GM19438 (cell line): ENCODE data around the gene SPIRE2.
"Not testable (repeated sequence)": the region's sequence is repeated elsewhere in the genome, so short reads cannot be mapped to it uniquely, and the experiment has no call there.

Experiments used
- ATAC-seq: cut with Tn5 transposase; IDR thresholded peaks from one replicate; pipeline ENCODE4 v1.9.1; 2021; ENCODE audit warnings: low read depth; ENCODE audit not compliant: unreplicated experiment

Gene SPIRE2

DNA sequence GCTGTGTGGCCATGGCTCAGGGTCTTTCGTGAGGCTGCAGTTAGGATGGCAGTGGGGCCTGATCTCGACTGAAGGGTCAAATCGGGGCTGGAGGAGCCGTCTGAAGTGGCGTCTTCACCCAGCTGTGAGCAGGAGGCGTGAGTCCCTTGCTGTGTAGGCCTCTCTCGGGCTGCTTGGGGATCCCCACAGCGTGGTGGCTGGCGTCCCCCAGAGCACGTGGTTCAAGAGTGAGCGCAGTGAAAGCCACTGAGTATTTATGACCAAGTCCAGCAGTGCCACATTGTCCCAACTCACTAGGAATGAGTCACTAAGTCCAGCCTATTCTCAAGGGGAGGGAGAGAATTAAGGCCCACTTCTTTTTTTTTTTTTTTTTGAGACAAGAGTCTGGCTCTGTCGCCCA is 33.4 kb downstream of the SPIRE2 start:
- ATAC-seq: no peak

DNA sequence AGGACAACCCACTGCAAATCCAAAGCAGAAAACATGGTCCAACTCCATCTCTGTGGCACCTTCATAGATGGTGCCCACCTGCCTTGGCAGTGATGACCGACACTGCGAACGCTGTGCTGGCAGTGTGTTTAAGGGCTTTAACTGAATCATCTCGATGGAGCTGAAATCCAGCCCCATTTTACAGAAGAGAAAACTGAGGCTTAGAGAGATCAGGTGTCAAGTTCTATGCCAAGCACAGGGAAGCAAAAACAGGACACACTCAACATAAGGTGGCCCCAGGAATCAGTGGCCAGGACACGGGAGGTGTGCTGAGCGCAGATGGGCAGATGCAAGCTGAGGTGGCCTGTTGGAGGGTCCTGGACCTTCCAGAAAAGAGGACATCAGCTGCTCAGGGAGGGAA is 34.5 kb downstream of the SPIRE2 start:
- no peak for ATAC-seq

DNA sequence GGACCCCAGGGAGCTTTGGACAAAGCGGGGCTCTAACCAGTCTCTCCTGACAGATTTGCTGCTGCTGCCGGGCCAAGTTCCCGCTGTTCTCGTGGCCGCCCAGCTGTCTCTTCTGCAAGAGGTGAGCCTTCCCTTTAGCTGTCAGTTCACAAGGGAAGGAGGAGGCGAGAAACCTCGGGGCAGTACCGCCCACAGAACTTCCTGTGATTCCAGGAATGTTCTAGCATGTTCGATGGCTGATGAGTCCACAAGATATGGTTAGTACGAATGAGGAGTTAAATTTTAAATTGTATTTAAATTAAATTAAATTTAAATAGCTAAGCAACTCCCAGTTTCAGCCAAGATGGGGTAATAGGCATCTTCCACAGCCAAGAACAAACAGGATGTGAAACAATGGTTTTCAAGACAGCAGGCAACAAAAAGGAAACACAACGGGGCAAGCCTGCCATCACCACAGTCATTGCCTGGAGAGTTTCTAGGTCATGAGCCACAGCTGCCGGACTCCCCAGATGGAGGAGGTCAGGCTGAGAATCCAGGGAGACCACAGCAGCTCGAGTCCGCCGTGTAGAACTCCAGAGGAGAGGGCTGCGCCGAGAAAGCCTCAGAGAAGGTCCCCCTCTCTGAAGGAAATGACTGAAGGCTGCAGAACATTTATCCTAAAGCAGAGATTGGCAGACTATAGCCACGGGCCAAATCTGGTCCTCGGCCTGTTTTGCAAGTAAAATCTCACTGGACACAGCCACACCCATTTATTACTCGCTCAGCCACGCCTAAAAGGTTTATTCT is 35.7 kb downstream of the SPIRE2 start:
- peak; percentile 67 for ATAC-seq

DNA sequence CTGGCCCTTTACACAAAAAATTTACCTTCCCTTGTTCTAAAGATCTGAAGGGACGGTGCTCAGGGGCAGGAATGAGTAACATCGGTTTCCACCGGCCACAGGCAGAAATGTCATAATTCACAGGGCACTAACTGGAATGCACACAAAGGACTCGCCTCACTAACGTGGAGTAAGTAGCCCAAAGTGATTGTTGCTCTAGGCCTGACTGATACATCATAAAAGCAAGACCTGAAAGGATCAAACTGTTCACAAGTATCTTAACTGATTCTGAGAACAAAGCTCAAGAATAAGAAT is 36.2 kb downstream of the SPIRE2 start:
- no peak for ATAC-seq

DNA sequence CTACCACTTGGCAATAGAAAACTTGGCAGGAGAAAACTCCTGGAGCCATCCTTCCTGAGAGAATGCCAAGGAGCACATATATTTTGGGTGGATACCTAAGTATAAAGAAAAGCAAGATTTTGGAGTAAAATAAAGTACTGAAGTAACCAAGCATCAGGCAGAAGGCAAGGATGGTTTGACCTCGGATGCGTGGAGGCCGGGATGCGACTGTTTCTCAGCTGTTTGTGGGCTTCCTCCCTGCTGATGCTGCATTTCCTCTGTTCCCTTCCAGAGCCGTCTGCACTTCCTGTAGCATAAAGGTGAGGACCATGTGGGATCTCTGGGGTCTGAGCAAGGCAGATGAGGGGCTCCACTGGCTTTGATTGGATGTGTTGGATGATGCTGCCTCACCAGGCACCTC is 39.6 kb downstream of the SPIRE2 start:
- no peak for ATAC-seq

DNA sequence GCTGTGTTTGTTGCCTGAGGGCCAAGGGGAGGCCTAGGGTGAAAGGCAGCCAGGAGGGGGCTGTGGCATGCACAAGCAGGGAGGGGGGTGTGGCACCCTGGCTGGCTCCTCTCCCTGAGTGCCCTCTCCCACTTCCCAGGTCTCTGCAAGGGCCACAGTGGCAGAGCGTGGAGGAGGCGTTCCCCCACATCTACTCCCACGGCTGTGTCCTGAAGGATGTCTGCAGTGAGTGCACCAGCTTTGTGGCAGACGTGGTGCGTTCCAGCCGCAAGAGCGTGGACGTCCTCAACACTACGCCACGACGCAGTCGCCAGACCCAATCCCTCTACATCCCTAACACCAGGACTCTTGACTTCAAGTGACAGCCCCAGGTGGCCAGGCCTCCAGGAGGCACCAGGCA is 41.6 kb downstream of the SPIRE2 start:
- no peak for ATAC-seq

DNA sequence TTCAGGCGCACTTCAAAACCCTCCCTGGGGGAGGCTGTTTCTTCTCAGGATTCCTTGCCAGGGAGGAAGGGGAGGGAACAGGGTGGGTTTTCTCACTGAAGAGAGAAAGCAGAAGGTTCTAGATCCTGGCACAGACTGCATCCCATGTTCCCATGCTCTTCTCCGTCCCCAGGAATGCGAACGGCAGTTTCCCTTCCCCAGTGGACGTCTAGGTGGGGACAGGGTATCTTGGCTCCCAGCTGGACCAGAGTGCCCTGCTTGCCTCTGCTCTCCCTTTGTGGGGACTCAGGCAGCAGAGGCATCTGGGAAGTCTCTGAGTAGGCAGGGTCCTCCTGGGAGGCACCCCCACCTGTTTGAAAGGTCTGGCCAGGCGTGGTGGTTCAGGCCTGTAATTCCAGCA is 42.2 kb downstream of the SPIRE2 start:
- no peak for ATAC-seq

DNA sequence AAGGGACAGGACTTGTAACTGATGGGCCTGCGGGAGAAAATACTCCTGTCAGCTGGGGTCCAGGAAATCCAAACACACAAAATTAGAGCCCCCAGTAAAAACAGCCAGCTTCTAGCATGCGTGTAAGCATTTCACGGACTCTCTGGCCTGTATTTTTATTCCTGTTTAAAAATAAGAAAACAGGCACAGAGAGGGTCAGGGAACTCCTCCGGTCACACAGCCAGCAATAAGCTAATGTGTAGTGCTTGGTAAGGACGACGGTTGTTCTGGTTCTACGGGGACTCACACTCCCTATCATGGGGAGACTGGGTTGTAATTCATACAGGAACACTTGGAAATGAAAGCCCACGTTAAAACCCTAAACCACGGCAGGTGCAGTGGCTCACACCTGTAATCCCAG is 43.6 kb downstream of the SPIRE2 start:
- no peak for ATAC-seq

DNA sequence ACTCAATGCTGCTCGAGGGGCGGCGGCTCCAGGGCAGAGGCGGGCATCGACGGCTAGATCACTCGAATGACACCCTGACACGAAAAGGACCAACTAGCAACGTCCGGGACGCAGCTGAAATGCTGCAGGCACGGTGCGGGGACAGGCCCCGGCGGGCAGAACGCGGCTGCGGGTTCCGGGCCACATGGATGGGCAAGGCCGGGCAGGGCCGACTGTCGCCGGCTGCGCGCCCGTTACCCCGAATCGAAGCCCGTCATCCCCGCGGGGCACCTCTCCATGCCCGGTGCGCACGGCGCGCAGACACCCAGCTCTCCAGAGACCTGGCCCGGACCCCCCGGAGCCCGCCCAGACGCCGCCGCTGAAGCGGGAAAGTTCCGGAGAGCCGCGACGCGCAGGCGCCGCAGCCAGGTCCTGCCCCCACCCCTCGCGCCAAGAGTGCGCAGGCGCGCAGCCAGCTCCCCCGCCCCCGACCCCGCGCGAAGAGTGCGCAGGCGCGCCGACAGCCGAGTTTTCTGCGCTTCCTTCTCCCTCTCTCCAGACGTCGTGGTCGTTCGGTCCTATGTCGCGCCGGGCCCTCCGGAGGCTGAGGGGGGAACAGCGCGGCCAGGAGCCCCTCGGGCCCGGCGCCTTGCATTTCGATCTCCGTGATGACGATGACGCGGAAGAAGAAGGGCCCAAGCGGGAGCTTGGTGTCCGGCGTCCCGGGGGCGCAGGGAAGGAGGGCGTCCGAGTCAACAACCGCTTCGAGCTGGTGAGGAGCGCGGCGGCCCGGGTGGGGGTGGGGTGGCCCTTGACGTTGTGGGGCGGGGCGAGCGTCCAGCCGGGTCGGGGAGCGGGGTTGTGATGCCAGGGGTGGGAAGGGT is 45.1 kb downstream of the SPIRE2 start, which contains the start of gene TCF25:
Gene TCF25, plus strand, starts transcription at position 484 of the 863 bp plus-strand sequence. Its CDS starts 76 bp downstream, at position 560.
- peak; percentile 33 for ATAC-seq

DNA sequence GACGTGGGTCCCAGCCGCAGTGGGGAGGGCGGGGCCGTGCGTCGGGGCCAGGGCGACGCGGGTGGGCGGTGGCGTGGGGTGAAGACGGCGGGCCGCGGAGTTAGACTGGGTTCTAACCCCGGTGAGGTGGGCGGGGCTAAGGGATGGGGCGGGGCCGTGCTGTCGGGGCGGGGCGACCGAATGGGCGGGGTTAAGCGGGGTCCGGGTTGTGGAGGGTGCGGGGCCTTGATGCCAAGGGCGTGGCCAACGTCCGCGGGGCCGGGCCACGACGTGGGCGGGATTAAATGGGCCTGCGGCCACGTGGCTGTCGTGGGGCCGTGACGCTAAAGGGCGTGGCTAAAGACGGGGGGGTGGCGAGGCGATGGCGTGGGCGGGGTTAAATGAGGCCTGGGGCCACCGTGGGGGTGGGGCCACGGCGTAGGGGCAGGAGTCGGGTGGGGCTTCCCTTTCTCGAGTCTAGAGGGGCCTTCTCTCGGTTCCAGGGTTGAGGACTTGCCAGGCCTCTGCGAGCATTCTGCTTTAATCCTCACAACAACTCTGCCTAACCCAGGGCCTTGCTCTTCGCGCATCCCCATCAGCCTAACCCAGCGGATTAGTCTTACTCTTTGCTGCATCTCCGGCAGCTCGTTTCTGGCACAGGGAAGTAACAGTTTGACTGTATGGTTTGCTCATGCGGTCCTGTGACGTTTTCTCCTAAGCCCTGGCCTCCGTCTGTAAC is 45.9 kb downstream of the SPIRE2 start:
- peak; percentile 56 for ATAC-seq

DNA sequence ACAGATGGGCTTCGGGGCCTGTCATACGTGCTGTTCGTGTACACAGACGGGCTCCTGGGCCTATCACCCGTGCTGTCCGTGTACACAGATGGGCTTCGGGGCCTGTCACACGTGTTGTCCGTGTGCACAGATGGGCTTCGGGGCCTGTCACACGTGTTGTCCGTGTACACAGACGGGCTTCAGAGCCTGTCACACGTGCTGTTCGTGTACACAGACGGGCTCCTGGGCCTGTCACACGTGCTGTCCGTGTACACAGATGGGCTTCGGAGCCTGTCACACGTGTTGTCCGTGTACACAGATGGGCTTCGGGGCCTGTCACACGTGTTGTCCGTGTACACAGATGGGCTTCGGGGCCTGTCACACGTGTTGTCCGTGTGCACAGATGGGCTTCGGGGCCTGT is 50.8 kb downstream of the SPIRE2 start:
- ATAC-seq: not testable (repeated sequence)

DNA sequence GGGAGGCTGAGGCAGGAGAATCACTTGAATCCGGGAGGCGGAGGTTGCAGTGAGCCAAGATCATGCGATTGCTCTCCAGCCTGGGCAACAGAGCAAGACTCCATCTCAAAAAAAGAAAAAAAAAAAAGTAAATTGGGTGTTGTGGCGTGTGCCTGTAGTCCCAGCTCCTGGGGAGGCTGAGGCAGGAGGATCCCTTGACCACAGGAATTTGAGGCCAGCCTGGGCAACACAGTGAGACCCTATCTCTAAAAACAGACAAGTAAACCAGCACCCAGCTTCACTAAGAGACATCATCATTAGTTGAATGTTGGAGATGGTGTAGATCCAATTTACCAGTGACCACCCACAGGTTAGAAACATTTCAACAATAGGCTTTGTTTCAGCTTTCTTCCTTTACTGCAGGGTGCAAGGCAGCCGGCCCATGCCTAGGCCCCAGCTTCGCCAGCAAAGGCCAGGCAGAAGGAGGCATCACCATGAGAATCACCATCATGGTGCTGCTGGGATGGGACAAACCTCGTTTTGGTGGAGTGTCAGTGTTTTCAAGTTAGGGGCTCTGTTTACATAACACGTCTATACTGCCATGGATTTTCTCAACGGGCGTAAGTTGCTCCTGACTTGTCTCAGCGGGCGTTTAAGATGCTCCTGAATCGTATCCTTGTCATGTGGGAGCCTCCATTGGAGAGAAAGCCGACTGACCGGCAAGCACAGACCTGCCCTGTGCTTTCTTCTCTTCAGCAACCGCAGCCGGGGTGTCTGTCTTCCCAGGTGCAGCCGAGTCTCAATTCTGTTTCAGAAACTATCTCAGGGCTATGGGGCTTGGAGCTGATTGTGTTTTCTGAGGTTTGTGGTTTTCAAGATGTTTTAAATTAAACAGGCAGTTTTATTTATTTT is 52.4 kb downstream of the SPIRE2 start:
- no peak for ATAC-seq

DNA sequence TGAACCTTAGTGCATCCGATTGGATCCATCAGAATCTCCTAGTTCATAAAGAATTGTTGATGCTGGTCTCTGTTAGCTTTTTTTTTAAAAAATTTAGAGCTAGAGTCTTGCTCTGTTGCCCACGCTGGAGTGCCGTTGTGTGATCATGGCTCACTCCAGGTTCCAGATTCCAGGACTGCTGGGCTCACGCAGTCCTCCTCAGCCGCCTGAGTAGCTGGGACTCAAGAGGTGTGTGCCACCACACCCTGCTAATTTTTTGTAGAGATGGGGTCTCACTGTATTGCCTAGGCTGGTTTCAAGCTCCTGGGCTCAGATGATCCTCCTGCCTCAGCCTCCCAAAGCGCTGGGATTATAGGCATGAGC is 53.1 kb downstream of the SPIRE2 start:
- no peak for ATAC-seq

DNA sequence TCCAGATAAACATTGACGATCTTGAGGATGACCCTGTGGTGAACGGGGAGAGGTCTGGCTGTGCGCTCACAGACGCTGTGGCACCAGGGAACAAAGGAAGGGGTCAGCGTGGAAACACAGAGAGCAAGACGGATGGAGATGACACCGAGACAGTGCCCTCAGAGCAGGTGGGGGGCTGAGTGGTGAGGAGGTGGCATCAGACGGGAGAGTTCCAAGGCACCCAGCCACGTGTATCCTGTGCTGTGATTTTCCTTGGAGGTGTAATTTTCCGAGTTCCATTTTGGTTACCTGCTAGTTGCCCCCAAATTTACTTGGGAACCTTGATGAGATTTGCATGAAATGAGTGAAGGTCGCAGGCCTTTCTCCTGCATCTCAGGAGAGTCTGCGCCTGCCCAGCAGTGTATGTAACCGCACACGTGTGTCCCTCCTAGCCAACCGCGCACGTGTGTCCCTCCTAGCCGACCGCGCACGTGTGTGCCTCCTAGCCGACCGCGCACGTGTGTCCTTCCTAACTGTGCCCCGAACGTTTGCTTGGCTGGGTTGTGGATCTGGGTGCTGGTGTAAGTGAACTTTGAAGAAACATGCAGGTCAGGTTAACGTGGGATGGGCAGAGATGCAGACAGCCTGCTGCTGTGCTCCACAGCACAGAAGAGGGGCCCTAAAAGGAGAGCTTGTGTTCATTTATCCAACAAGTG is 55.2 kb downstream of the SPIRE2 start:
- ATAC-seq: no peak

DNA sequence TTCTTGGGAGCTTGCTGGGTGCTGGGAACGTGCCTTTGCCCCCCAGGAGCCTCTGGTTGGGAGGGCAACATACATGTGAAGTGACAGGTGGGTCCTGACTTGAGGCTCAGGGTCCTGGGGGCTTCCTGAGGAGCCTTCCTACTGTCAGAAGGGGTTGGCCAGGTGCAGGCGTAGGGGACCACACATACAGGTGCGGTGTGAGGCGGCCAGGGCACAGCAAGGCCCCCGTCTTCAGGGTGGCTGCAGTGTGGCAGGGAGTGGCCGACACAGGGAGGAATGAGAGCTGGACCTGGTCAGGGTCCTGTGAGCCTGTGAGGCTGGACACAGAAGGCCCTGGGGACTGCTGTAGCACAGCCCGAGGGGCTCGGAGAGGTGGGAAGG is 55.8 kb downstream of the SPIRE2 start:
- no peak for ATAC-seq

DNA sequence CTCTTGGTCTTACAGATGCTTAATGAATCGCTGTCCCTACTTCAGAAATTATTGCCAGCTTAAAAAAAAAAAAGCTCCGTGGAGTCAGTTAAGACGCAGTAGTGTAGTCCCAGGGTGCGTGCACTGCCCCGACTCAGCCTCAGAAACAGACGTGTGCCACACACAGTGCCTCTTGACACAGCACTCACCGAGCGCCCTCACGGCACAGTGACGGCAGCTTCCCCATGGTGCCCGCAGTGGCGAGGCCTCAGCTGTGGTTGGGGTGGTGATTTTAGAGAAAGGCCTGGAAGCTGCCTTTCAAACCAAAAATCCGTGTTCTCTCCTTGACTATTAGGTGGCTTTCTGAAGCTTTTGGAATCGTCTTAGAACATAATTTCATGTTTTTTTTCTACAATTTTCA is 59.0 kb downstream of the SPIRE2 start:
- no peak for ATAC-seq

DNA sequence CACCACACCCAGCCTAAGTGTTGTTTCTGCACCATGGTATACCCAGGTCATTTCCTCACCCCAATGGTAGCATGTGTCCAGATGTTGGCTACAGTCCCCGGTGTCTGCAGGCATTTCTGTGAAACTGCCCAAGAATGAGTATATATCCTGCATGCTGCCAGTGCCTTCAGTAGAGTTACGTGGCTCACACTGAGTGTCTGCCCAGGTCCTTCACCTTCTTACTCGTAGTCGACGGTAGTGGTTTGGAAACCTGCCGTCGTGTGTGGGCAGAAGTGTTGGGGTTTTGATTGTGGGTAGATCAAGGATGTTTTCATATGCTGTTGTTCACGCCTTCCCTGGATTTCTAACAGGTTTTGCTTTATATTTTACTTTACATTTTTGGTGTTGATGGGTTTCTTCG is 61.9 kb downstream of the SPIRE2 start:
- ATAC-seq: no peak

DNA sequence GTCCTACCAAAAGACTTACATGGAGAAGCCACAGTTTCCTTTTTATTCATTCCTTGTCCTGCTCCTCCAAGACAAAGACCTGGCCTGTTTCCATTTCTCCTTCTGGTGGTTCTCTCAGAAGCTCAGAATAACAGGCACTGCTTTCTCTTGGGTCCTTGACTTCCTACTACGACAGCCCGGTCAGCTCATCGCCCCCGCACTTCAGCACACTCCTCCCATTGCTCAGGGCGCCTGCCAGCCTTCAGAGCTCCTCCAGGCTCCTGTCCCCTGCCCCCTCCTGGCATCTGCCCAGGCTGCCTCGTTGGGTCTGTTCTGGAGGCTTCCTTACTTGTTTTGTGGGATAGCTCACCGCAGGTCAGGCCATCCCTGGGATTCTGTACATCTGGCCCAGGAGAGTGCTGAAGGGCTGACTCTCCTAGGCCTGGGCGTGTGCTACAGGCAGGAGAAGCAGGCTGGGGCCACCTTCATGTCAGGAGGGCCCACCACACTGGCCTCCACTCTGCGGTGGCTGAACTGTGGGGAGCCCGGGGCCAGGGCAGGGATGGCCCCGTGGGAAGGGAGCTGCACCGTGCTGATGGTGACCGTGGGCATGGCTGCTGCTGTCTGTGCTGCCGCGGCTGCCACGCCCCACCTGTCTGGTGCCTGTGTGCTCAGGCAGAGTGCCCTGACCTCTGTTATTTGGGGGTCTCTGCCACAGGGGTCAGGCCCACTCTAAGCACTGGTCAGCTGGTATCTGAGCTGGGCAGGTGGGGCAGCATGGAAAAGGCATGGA is 62.8 kb downstream of the SPIRE2 start:
- ATAC-seq: no peak

DNA sequence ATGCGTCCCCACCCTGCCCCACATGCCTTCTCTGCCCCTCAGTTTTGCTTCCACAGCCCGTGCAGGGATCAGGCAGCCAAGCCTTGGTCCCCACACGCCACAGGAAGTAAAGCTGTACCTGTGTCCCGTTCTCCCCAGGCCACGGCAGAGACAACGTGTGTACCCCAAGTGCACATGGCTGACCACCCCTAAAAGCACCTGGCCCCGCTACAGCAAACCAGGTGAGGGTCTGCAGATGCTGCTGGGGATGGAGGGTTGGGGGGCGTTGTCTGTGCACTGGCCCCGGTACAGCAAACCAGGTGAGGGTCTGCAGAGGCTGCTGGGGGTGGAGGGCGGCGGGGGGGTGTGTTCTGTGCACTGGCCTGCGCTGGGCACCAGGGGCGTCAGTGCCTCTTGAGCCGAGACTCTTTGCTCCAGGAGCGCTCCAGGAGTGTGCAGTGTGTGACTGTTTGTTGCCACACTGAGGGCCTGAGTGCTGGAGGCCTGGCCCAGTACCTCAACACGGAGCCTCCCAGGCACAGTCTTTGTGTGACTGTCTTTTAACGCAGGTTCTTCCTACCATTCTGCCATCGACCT is 63.9 kb downstream of the SPIRE2 start:
- ATAC-seq: no peak
